Stomach (tissue), 9 donors: ENCODE data around the gene RNASE13. TPM values are rescaled to one million over a fixed set of nuclear protein-coding genes. Genes with fewer than 3 reads are reported as not detected.

Experiments used
- DNase-seq, 2 donors: peaks; one replicate each; pipeline versions ENCODE4 v3.0.0 to v3.0.0-alpha.2; 2013 to 2019
- H3K27ac ChIP-seq, 5 donors: fragments of 200-600 bp in 4 of 5; sonication (generic) in 4 of 5; one replicate each; pipeline ENCODE4 v1.5.1; 2013 to 2019; ENCODE audit warnings: mild to moderate bottlenecking in 1 of 5, moderate library complexity in 1 of 5
- H3K27me3 ChIP-seq, 3 donors: fragments of 200-600 bp; sonication (generic); one replicate each; pipeline ENCODE4 v1.5.1; 2017 to 2019; ENCODE audit warnings: mixed run types in 1 of 3
- H3K36me3 ChIP-seq, 4 donors: fragments of 200-600 bp; sonication (generic); 1 replicate in 3 of 4; 2 replicates in 1 of 4; pipeline ENCODE4 v1.5.1; 2016 to 2019
- H3K4me1 ChIP-seq, 4 donors: fragments of 200-600 bp; sonication (generic); one replicate each; pipeline ENCODE4 v1.5.1; 2016 to 2019
- H3K4me3 ChIP-seq, 4 donors: fragments of 200-600 bp; sonication (generic) in 3 of 4; one replicate each; pipeline ENCODE4 v1.5.1; 2016 to 2019; ENCODE audit warnings: mild to moderate bottlenecking in 1 of 4
- H3K9me3 ChIP-seq, 4 donors: fragments of 200-600 bp; sonication (generic); one replicate each; pipeline ENCODE4 v1.5.1; 2016 to 2019
- CTCF ChIP-seq, 7 experiments: fragments of 450-650 bp in 4 of 7; fragments of 200-600 bp in 3 of 7; sonication (generic) in 3 of 7; IDR thresholded peaks; one replicate each; pipeline ENCODE4 v1.5.1; 2016 to 2019; ENCODE audit warnings: antibody characterized with exemption in 7 of 7, control low read depth in 2 of 7, mild to moderate bottlenecking in 1 of 7
- EP300 ChIP-seq: sonication (generic); formaldehyde crosslinking; IDR thresholded peaks from one replicate; pipeline ENCODE4 v1.6.1; 2017; ENCODE audit warnings: antibody characterized with exemption
- POLR2A ChIP-seq, 4 donors: fragments of 450-650 bp; IDR thresholded peaks; one replicate each; pipeline ENCODE4 v1.6.1; 2016; ENCODE audit warnings: antibody characterized with exemption in 4 of 4, control low read depth in 2 of 4, mild to moderate bottlenecking in 1 of 4, moderate library complexity in 1 of 4
- POLR2AphosphoS5 ChIP-seq, 3 donors: sonication (generic); formaldehyde crosslinking; IDR thresholded peaks; one replicate each; pipeline ENCODE4 v1.6.1; 2016; ENCODE audit warnings: antibody characterized with exemption in 3 of 3
- WGBS, 5 donors: extraction: QIAGEN DNeasy Blood & Tissue Kit in 3 of 5; methylation state at CpG; one replicate each; pipeline versions ENCODE4 v1.1.5 to v1.1.7; 2013 to 2018; 5-methylcytosine and 5-hydroxymethylcytosine counted together
- intact Hi-C: fragments of 100-400 bp; cut with DNase I; formaldehyde crosslinking; loops from one replicate; pipeline ENCODE4 v1.15.1; 2023; ENCODE audit warnings: low total_unique reads
- polyA plus RNA-seq, 3 donors: library from polyadenylated mRNA; stranded (reverse); fragments of 200-250 nt; gene quantifications; one replicate each; pipeline ENCODE4 v1.2.3, GENCODE V29; 2013
- total RNA-seq, 5 donors: library from RNA; depleted of rRNA; stranded (reverse); fragments of >200 nt; gene quantifications; one replicate each; pipeline versions ENCODE4 v1.1.0 to v1.2.3, GENCODE V29; 2014 to 2016
- donor health status: healthy with polysubstance abuse.
- donor health status: Bipolar disorder and iron deficiency.
- donor health status: healthy.

RNASE13 gene
- total and polyA plus RNA-seq, 8 donors, result 0.18 TPM; not detected in 7

- no peak overlapping the region for H3K4me3 ChIP-seq
- intact Hi-C loops, result no loop called here
- no peaks in the 10 kb centered on the region for H3K27me3 ChIP-seq
- peaks cover 7 to 17% (median 14%) of the 10 kb centered on the region in 4 donors for H3K36me3 ChIP-seq
- 69 to 75% (median 75%) methylated on average over 4 to 7 of the region's 7 CpGs for WGBS, 5 donors
- no peaks in the 10 kb centered on the region for H3K9me3 ChIP-seq
- TF ChIP-seq POLR2AphosphoS5 (IDR thresholded peaks at IDR 0.05) (no peak), POLR2A (IDR thresholded peaks at IDR 0.05) (no peak), EP300 (no peak), CTCF (IDR thresholded peaks at IDR 0.05) (no peak)
- H3K4me1 ChIP-seq, result peaks cover 0 to 7% (median 0%) of the 10 kb centered on the region in 4 donors
- no peak overlapping the region for H3K27ac ChIP-seq
- no peak for DNase-seq
Observed at GRCh38 chr14:21001218-21001617, 33.4 kb downstream of the RNASE13 start.

- no peaks in the 10 kb centered on the region for H3K27me3 ChIP-seq
- TF ChIP-seq CTCF (IDR thresholded peaks at IDR 0.05), result no peak
- no peak for TF ChIP-seq EP300
- TF ChIP-seq POLR2AphosphoS5 (IDR thresholded peaks at IDR 0.05), result no peak
- TF ChIP-seq POLR2A (IDR thresholded peaks at IDR 0.05), result no peak
- intact Hi-C loops, result no loop called here
- no peak overlapping the region for H3K27ac ChIP-seq
- H3K4me3 ChIP-seq, result no peak overlapping the region
- H3K4me1 ChIP-seq, result peaks cover 0 to 7% (median 0%) of the 10 kb centered on the region in 4 donors
- no peak for DNase-seq
- WGBS, 5 donors, result 79 to 87% (median 86%) methylated on average over 4 of the region's 4 CpGs
- H3K36me3 ChIP-seq, result peaks cover 23 to 33% (median 31%) of the 10 kb centered on the region in 4 donors
- no peaks in the 10 kb centered on the region for H3K9me3 ChIP-seq
Observed at GRCh38 chr14:20999591-20999990, 35.0 kb downstream of the RNASE13 start.

- peaks cover 0 to 7% (median 0%) of the 10 kb centered on the region in 4 donors for H3K4me1 ChIP-seq
Observed at GRCh38 chr14:20998674-20999366, 35.8 kb downstream of the RNASE13 start, which contains the start of gene SLC39A2. Gene SLC39A2, plus strand, starts transcription at chr14:20999293. Its CDS starts 154 bp downstream, at chr14:20999447.

GRCh38 chr14:20998139-20998538 lies 36.5 kb downstream of the RNASE13 start:
- 33 to 59% (median 42%) methylated on average over 3 of the region's 3 CpGs for WGBS, 5 donors
- Histone ChIP-seq H3K27ac (no peak overlapping the region), H3K4me1 (peaks cover 0 to 7% (median 0%) of the 10 kb centered on the region in 4 donors), H3K27me3 (no peaks in the 10 kb centered on the region), H3K36me3 (peaks cover 31 to 48% (median 45%) of the 10 kb centered on the region in 4 donors), H3K4me3 (no peak overlapping the region), H3K9me3 (no peaks in the 10 kb centered on the region)
- intact Hi-C loops, result no loop called here
- peak in 1 of 2 donors; percentile 85 for DNase-seq
- no peak for TF ChIP-seq EP300
- no peak for TF ChIP-seq CTCF (IDR thresholded peaks at IDR 0.05)
- no peak for TF ChIP-seq POLR2AphosphoS5 (IDR thresholded peaks at IDR 0.05)
- TF ChIP-seq POLR2A (IDR thresholded peaks at IDR 0.05), result no peak

More at GRCh38 chr14:20998674-20999366, 35.8 kb downstream of the RNASE13 start, which contains the start of gene SLC39A2:
- DNase-seq, result peak in 1 of 2 donors; percentile 68
- Histone ChIP-seq H3K4me3 (no peak within 1 kb of the TSS), H3K27ac (no peak within 1 kb of the TSS), H3K36me3 (peaks cover 30 to 41% (median 38%) of the 10 kb centered on the region in 4 donors), H3K27me3 (no peaks in the 10 kb centered on the region), H3K9me3 (no peaks in the 10 kb centered on the region)
- TF ChIP-seq POLR2AphosphoS5 (IDR thresholded peaks at IDR 0.05), result no peak
- TF ChIP-seq EP300, result no peak
- TF ChIP-seq POLR2A (IDR thresholded peaks at IDR 0.05), result no peak
- TF ChIP-seq CTCF (IDR thresholded peaks at IDR 0.05), result no peak
- intact Hi-C loops, result no loop called here
- WGBS, 5 donors, result 37 to 42% (median 38%) methylated on average over 6 of the region's 6 CpGs
